ENCODE data around the gene NSL1.
"Not testable (repeated sequence)": the region's sequence is repeated elsewhere in the genome, so short reads cannot be mapped to it uniquely, and the experiment has no call there.

Gene NSL1

GRCh38 chr1:212711974-212712373, 79.6 kb downstream of the NSL1 start:
- DNase-seq (ENCODE audit: low read depth, low spot score): not testable (repeated sequence)

GRCh38 chr1:212710566-212710965, 81.0 kb downstream of the NSL1 start:
- peak; percentile 24 for DNase-seq (ENCODE audit: low read depth, low spot score)

DNA sequence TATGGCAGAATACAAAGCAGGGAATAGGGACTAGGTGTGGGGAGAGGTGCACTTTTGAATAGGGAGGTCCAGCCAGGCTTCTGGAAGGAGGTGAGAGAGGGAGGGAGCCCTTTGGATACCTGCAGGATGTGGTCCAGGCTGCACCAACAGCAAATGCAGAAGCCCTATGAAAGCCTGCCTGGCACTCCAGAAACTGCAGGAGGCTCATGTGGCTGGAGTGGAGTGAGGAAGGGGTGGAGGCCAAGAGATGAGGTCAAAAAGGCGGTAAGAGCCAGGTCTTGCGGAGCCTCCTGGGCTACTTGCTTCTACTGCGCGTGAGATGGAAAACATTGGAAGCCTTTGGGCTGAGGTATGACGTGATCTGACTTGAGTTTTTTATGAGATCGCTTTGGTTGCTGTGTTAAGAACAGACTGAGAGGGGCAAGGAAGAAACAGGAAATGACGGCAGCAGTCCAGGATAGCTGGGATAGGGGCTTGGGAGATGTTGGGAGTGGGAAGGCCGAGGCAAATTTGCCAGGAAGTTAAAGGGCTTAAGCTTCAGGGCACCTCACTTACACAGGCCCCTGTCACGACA, 87.5 kb downstream of the NSL1 start:
- DNase-seq (ENCODE audit: low read depth, low spot score): no peak

DNA sequence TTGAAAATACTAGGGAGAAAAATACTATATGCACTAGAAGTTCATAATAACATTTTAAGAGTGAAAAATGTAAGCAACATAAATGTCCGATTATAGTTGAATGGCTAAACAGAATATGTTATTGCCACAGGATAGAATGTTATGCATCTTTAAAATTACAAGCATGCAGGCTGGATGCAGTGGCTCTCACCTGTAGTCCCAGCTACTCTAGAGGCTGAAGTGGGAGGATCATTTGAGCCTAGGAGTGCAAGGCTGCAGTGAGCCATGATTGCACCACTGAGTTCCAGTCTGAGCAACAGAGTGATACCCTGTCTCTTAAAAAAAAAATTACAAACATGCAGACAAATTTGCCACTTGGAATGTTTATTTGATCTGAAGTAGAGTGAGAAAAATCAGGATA, 88.9 kb downstream of the NSL1 start:
- DNase-seq (ENCODE audit: low read depth, low spot score): no peak

GRCh38 chr1:212701910-212702309, 89.7 kb downstream of the NSL1 start:
- no peak for DNase-seq (ENCODE audit: low read depth, low spot score)

DNA sequence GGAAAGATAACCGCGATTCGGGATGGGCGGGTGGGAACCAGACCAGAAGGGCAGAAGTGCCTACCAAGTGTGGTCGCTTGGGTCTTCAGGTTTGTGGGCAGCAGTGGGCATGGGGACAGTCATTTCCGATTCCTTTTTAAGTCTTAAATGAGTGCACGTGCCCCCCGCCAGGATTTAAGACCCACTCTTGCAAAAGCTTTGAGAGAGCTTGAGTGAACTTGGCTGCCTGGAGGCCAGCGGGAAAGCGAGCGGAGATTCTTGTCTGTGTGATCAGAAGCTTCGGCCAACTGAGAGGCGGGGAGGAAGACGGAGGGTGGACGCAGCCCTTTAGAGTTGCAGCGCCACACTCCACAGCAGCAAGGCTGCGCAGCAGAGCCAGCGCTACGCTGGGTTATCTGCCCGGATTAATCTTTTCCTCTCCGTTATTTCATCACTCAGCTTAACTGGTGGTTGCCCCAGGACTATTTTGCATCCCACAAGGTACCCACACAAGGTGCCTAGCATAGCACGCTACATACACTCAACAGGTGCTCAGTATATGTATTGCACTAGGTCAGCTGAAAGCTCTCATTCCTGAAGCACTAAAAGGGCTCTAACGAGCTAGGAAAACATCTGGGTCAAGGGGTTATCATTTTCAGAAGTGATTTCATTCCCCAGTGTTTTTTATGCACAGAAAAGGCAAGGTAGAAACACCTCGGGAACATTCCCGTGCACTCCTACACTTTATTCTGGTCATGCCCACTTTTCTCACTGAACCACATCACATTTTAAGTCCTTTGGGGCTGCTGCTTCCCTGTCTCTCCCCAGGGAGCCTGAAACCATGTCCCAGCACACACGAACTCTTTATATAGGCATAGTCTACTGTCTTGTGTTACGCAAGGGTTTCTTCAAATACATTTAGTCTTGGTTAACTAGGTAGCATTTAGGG, 90.4 kb downstream of the NSL1 start:
- peak; percentile 72 for DNase-seq (ENCODE audit: low read depth, low spot score)

DNA sequence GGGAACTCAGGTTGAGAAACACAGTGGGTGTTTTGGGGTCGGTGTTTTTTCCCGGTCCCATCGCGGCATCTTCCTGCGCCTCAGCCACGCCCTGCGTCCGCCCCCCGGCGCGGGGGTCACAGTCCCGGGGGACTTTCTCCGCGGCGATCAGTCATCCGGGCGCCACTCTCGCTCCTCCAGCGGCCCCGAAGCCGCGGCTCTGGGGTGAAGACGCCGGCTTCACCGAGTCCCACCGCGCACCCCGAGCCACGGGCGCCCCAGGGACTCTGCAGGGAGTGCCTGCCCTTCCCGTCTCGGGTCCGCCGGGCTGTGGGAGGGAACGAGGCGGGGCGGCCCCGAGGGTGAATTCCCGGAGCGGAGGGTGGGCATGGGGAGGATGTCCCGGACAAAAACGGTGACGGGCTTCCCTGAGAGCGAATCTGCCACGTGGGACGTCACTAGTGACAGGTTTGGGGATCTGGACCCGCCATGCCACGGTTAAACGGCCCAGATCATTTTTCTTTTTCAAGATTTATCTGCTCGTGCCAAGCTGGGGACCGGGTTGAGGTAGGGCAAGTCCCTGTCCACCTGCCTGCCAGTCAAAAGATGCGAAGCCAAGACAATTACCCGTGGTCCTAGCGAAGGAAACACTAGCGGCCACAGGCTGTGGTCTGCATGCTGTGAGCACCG, 91.2 kb downstream of the NSL1 start:
- DNase-seq (ENCODE audit: low read depth, low spot score): no peak

- DNase-seq (ENCODE audit: low read depth, low spot score): no peak
Measured at GRCh38 chr1:212699625-212700222, 91.9 kb downstream of the NSL1 start, which contains the start of gene BATF3. Gene BATF3, minus strand, starts transcription at chr1:212699840. Its CDS starts 78 bp downstream, at chr1:212699762.

DNA sequence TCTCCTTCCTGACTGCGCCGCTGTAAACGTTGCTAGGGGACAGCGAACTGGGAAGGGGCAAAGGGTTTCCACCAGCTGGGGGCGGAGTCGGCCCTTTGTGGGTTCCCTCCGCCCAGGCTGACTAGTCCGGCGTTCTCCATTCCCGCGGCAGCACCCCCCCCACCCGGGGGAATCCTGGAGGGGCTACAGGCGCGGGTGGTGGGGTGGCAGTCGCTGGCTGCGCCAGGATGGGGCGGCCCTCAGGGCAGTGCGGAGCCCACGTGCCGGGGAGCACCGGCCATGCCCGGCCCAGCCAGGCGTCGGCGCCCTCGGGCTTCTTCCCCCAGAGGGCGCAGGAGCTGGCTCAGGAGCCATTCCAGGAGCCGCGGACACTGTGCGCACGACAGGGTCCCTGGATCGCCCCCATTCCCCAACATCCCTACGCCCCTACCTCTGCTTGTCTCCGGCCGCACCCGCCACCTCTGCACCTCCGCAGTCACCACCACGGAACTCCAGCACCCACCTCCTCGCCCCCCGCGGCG, 92.4 kb downstream of the NSL1 start:
- peak; percentile 82 for DNase-seq (ENCODE audit: low read depth, low spot score)

DNA sequence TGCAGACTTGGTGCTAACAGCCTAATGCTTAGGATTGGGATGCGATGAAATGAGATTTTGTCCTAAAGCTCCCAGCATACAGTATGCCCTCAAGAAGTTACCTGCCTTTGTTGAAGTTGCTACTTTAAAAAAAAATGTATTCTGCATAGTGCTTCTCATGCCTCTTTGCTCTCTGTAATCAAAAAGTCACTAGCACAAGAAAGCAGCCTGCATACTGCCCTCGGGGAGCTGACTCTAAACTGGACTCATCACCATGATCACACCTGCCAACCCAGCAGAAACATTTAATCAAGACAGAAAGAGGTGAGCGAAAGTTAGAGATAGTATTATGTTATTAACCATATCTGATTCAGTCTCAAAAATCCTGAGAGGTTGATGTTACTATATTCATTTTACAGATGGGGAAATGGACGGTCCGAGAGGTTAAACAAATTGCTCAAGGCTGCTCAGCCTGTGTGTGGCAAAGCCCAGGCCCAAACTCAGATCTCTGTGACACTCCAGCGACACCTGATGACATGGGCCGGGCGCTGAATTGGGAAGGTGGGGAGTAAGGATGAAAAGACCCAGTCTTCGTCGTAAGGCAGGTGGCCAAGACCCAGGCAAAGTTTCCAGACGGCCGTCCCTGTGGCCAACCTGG, 93.0 kb downstream of the NSL1 start:
- no peak for DNase-seq (ENCODE audit: low read depth, low spot score)

GRCh38 chr1:212696721-212697331, 94.8 kb downstream of the NSL1 start:
- DNase-seq (ENCODE audit: low read depth, low spot score): no peak

GRCh38 chr1:212692774-212693644, 98.6 kb downstream of the NSL1 start:
- peak; percentile 26 for DNase-seq (ENCODE audit: low read depth, low spot score)

- no peak for DNase-seq (ENCODE audit: low read depth, low spot score)
Measured at GRCh38 chr1:212691561-212692071, 100.0 kb downstream of the NSL1 start.

GRCh38 chr1:212690816-212691403, 100.7 kb downstream of the NSL1 start:
- DNase-seq (ENCODE audit: low read depth, low spot score): no peak

DNA sequence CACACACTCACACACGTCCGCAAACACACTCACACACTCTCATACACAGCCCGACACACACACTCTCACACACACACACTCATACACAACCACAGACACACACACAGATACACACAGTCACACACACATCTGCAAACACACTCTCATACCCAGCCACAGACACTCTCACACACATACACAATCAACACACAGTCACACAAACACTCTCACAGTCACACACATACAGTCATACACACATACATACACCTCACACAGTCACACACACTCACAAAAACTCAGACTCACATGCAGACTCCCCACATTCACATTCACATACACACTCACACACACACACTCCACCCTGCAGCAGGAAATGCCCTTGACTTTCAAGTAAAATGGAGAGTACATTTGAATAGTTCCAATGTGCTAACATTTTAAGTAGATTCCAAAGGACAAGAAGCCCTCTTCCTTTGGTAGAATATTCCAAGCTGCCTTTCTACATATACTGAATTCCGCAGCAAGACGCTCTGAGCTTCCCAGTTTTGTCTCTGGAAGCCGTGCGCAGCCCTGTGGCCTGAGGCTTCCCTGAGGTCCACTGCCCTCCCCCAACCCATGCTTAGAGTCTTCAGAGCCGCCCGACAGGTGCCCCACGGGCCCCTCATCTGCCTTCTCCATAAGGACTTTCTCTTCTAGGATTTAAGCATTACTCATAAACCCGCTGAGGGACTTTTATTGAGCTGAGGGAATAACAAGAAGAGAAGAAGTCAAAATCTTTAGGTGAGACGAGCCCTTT, 101.6 kb downstream of the NSL1 start:
- peak; percentile 59 for DNase-seq (ENCODE audit: low read depth, low spot score)

GRCh38 chr1:212689196-212689725, 102.3 kb downstream of the NSL1 start:
- DNase-seq (ENCODE audit: low read depth, low spot score): no peak

DNA sequence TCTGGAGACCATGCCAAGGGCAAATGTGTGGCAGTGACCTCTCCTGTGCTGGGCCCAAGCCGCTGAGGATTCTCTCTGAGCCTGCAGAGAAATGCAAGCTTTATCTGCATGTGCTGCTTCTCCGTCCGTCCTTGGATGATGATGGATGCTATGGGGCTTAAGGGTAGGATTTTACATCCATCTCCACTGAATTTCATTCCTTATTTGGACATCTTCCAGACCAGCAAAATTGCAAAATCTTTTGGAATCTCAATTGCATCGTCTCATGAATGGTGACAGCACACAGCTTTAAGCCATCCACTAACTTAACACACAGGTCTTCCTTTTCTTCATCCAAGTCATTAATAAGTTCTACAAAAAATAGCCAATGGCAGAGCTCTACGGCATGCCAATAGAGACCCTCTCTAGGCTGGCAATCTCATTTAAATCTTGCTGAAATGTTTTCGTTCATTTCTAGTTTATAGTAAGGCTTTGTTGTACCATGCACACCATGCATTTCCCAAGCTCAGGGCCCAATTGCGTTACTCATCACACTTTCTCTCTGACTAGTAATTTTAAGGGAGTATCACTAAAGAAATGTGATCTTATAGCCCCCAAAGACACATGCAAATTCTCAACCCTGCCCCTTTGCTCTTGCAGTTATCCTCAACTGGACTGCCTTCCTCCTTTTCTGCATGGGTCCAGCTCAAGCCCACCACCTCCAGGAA, 103.1 kb downstream of the NSL1 start:
- DNase-seq (ENCODE audit: low read depth, low spot score): no peak

DNA sequence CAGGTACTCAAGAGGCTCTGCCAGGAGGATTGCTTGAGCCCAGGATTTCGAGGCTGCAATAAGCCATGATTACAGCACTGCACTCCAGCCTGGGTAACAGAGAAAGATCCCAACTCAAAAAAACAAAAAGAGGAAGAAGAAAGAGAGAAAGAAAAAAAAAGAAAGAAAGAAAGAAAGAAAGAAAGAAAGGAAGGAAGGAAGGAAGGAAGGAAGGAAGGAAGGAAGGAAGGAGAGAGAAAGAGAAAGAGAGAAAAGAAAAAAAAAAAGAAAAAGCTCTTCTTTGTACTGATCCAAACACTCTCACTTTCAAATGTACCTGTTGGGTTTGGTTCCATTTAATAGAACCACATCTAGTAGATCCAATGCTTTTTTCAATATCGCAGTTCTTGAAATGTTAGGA, 103.8 kb downstream of the NSL1 start:
- no peak for DNase-seq (ENCODE audit: low read depth, low spot score)

Measured in ELF-1 (cell line).